C4-2B (cell line): Measurements from ENCODE around the gene FLAD1.

Source experiments
- H3K27ac ChIP-seq: fragments of 450-650 bp; 2 replicates; pipeline ENCODE4 v1.5.1; 2017
- CTCF ChIP-seq: fragments of 450-650 bp; conservative IDR thresholded peaks from 2 replicates; pipeline ENCODE4 v1.5.1; 2017; ENCODE audit warnings: mild to moderate bottlenecking
- ZFX ChIP-seq: fragments of 450-650 bp; IDR thresholded peaks from 2 replicates; pipeline ENCODE4 v1.6.1; 2017

The FLAD1 gene

GRCh38 chr1:154988058-154988954, 5.2 kb downstream of the FLAD1 start:
- TF ChIP-seq ZFX (no peak), CTCF (no peak)
- H3K27ac ChIP-seq, result no peak overlapping the region

DNA sequence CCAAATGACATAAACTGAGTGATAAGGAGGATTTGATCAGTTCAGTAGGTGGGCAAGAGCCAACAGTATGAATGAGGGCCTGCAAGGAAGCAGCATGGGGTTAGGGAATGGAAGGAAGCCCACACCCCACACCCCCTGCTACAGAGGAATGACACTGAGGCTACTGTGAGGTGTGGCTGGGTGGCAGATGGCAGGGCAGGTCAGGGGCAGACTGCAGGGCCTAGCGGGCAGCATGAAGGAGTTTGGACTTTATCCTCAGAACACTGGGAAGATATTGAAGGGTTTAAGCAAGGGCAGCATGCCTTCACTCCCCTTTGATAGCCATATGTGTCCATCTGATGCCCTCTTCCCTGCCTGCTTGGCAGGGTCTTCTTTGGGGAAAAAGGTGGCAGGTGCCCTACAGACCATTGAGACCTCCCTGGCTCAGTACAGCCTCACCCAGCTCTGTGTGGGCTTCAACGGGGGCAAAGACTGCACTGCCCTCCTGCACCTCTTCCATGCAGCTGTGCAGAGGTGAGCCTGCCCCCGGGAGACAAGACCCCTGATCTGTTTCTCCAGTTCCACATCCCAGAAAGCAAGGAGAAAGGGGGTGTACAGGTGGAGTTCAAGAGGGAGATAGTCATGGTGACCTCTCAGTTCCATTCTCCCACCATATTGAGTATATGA, 6.2 kb downstream of the FLAD1 start:
- TF ChIP-seq ZFX, result no peak
- no peak for TF ChIP-seq CTCF
- H3K27ac ChIP-seq, result no peak overlapping the region

DNA sequence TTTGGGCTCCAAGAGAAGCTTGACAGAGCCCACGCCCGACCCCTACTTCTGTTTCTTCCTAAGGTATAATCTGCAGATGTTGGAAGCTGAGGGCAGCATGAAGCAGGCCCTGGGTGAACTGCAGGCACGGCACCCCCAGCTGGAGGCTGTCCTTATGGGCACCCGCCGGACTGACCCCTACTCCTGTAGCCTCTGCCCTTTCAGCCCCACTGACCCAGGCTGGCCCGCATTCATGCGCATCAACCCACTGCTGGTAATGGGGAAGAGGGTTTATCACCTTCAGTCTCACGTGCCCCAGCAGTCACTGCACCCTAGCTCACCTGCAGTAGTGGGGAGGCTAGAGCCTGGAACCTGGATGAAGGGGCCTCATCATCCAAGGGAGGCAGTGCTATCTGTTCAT, 7.1 kb downstream of the FLAD1 start:
- TF ChIP-seq CTCF (no peak), ZFX (no peak)
- no peak overlapping the region for H3K27ac ChIP-seq

GRCh38 chr1:154992721-154993571, 9.8 kb downstream of the FLAD1 start:
- no peak for TF ChIP-seq ZFX
- TF ChIP-seq CTCF, result no peak; the same call in 1 of the 2 replicates

GRCh38 chr1:154993572-154994268, 10.6 kb downstream of the FLAD1 start, which contains the start of gene LENEP:
LENEP (plus strand) TSS chr1:154993586; CDS start chr1:154993608, 22 bp downstream.
- TF ChIP-seq ZFX, result no peak
- no peak for TF ChIP-seq CTCF
- no peak within 1 kb of the TSS for H3K27ac ChIP-seq

More at GRCh38 chr1:154992721-154993571, 9.8 kb downstream of the FLAD1 start:
- H3K27ac ChIP-seq, result no peak overlapping the region

GRCh38 chr1:154994269-154994587, 11.1 kb downstream of the FLAD1 start:
- no peak overlapping the region for H3K27ac ChIP-seq
- TF ChIP-seq ZFX, result no peak
- TF ChIP-seq CTCF, result no peak
